Neutrophil (primary cell): ENCODE data around the gene SLC25A45.
A peak's percentile ranks its signal among the peaks of the same experiment; 100 is the strongest.

Source experiments
- H3K27ac ChIP-seq: fragments of 200-600 bp; sonication (generic); 2 replicates; pipeline ENCODE4 v1.5.1; 2016; ENCODE audit warnings: mild to moderate bottlenecking, moderate library complexity
- H3K27me3 ChIP-seq: fragments of 200-600 bp; sonication (generic); 2 replicates; pipeline ENCODE4 v1.6.0; 2016; ENCODE audit warnings: mild to moderate bottlenecking
- H3K36me3 ChIP-seq: fragments of 200-600 bp; sonication (generic); 2 replicates; pipeline ENCODE4 v1.5.1; 2017
- H3K4me1 ChIP-seq, 2 experiments: fragments of 200-600 bp in 1 of 2; sonication (generic) in 1 of 2; 1 replicate in 1 of 2; 2 replicates in 1 of 2; pipeline versions ENCODE4 v1.5.1 to v1.6.1; 2013 to 2016; ENCODE audit warnings: low read depth in 1 of 2, low read length in 1 of 2, mild to moderate bottlenecking in 1 of 2, moderate library complexity in 1 of 2; ENCODE audit not compliant: control insufficient read depth in 1 of 2, insufficient read depth in 1 of 2
- H3K4me3 ChIP-seq, 2 experiments: fragments of 200-600 bp in 1 of 2; sonication (generic) in 1 of 2; 1 replicate in 1 of 2; 2 replicates in 1 of 2; pipeline ENCODE4 v1.5.1; 2013 to 2016; ENCODE audit warnings: low read depth in 1 of 2, low read length in 1 of 2, mild to moderate bottlenecking in 1 of 2, moderate library complexity in 1 of 2
- H3K9me3 ChIP-seq: fragments of 200-600 bp; sonication (generic); 2 replicates; pipeline ENCODE4 v1.5.1; 2016
- CTCF ChIP-seq: fragments of 200-600 bp; sonication (generic); IDR thresholded peaks from 2 replicates; pipeline ENCODE4 v1.5.1; 2016; ENCODE audit warnings: antibody characterized with exemption

SLC25A45 gene

GRCh38 chr11:65383778-65384177 lies 1.3 kb upstream of the SLC25A45 start:
- Histone ChIP-seq H3K4me3 (no peak overlapping the region), H3K27ac (peak overlapping the region; percentile 100), H3K9me3 (no peaks in the 10 kb centered on the region), H3K36me3 (peaks cover 7% of the 10 kb centered on the region), H3K27me3 (no peaks in the 10 kb centered on the region), H3K4me1 (peaks cover 41 to 55% of the 10 kb centered on the region in 2 experiments)
- TF ChIP-seq CTCF = no peak

GRCh38 chr11:65382804-65383368 lies 440 bp upstream of the SLC25A45 start:
- peaks cover 46 to 50% of the 10 kb centered on the region in 2 experiments for H3K4me1 ChIP-seq
- H3K36me3 ChIP-seq = no peaks in the 10 kb centered on the region
- H3K4me3 ChIP-seq = peak overlapping the region; percentile 65 to 73
- peak overlapping the region; percentile 100 for H3K27ac ChIP-seq
- H3K9me3 ChIP-seq = no peaks in the 10 kb centered on the region
- no peak for TF ChIP-seq CTCF
- H3K27me3 ChIP-seq = no peaks in the 10 kb centered on the region

GRCh38 chr11:65381716-65382032 lies 772 bp downstream of the SLC25A45 start:
- Histone ChIP-seq H3K27me3 (no peaks in the 10 kb centered on the region), H3K9me3 (no peaks in the 10 kb centered on the region), H3K36me3 (peaks cover 5% of the 10 kb centered on the region), H3K4me1 (peaks cover 35 to 41% of the 10 kb centered on the region in 2 experiments), H3K27ac (peak overlapping the region; percentile 100), H3K4me3 (peak overlapping the region; percentile 65 to 73)
- no peak for TF ChIP-seq CTCF

GRCh38 chr11:65380460-65381119 lies 1.9 kb downstream of the SLC25A45 start:
- TF ChIP-seq CTCF = no peak
- H3K27me3 ChIP-seq = no peaks in the 10 kb centered on the region
- H3K4me3 ChIP-seq = no peak overlapping the region
- H3K27ac ChIP-seq = peak overlapping the region; percentile 100
- H3K36me3 ChIP-seq = peaks cover 5% of the 10 kb centered on the region
- peaks cover 31 to 35% of the 10 kb centered on the region in 2 experiments for H3K4me1 ChIP-seq
- no peaks in the 10 kb centered on the region for H3K9me3 ChIP-seq

GRCh38 chr11:65379698-65380459 lies 2.6 kb downstream of the SLC25A45 start:
- Histone ChIP-seq H3K4me1 (peaks cover 28 to 35% of the 10 kb centered on the region in 2 experiments), H3K27me3 (no peaks in the 10 kb centered on the region), H3K4me3 (no peak overlapping the region), H3K9me3 (no peaks in the 10 kb centered on the region), H3K27ac (peak overlapping the region; percentile 100), H3K36me3 (peaks cover 5% of the 10 kb centered on the region)
- no peak for TF ChIP-seq CTCF
